Peyer's patch (tissue), 4 donors: ENCODE data around the gene AQP7. TPM values are rescaled to one million over a fixed set of nuclear protein-coding genes. Genes with fewer than 3 reads are reported as not detected.

ENCODE experiments used
- DNase-seq, 3 donors: peaks; one replicate each; pipeline ENCODE4 v3.0.0-alpha.2; 2017 to 2019
- H3K27ac ChIP-seq, 4 donors: fragments of 200-600 bp; sonication (generic); one replicate each; pipeline ENCODE4 v1.5.1; 2016 to 2019
- H3K27me3 ChIP-seq, 2 donors: fragments of 200-600 bp; sonication (generic); one replicate each; pipeline ENCODE4 v1.5.1; 2019
- H3K36me3 ChIP-seq, 3 donors: fragments of 200-600 bp; sonication (generic); one replicate each; pipeline ENCODE4 v1.5.1; 2016 to 2019
- H3K4me1 ChIP-seq, 4 donors: fragments of 200-600 bp; sonication (generic); one replicate each; pipeline ENCODE4 v1.5.1; 2016 to 2019
- H3K4me3 ChIP-seq, 4 donors: fragments of 200-600 bp; sonication (generic); 1 replicate in 3 of 4; 2 replicates in 1 of 4; pipeline ENCODE4 v1.5.1; 2016 to 2019; ENCODE audit warnings: mild to moderate bottlenecking in 1 of 4
- H3K9me3 ChIP-seq, 4 donors: fragments of 200-600 bp; sonication (generic); one replicate each; pipeline ENCODE4 v1.5.1; 2016 to 2019; ENCODE audit warnings: mild to moderate bottlenecking in 1 of 4
- CTCF ChIP-seq, 6 experiments: fragments of 450-650 bp in 4 of 6; fragments of 200-600 bp in 2 of 6; sonication (generic) in 1 of 6; IDR thresholded peaks; one replicate each; pipeline ENCODE4 v1.5.1; 2017 to 2019; ENCODE audit warnings: antibody characterized with exemption in 6 of 6, mild to moderate bottlenecking in 3 of 6, moderate library complexity in 1 of 6
- POLR2A ChIP-seq, 2 donors: fragments of 450-650 bp; IDR thresholded peaks; one replicate each; pipeline ENCODE4 v1.5.1; 2017; ENCODE audit warnings: antibody characterized with exemption in 2 of 2, mild to moderate bottlenecking in 2 of 2, moderate library complexity in 2 of 2
- total RNA-seq, 4 donors: library from RNA; depleted of rRNA; stranded (reverse); fragments of >200 nt; gene quantifications; one replicate each; pipeline ENCODE4 v1.1.0, GENCODE V29; 2016

The AQP7 gene
- total RNA-seq, 4 donors from 2014 or later: 5.0 to 119 (median 79.2) TPM

- Histone ChIP-seq H3K36me3 (no peaks in the 10 kb centered on the region), H3K9me3 (no peaks in the 10 kb centered on the region), H3K4me3 (no peak overlapping the region), H3K4me1 (peaks cover 0 to 29% (median 7%) of the 10 kb centered on the region in 4 donors), H3K27me3 (no peaks in the 10 kb centered on the region), H3K27ac (no peak overlapping the region)
- DNase-seq: no peak
- TF ChIP-seq POLR2A (IDR thresholded peaks at IDR 0.05) (no peak), CTCF (IDR thresholded peaks at IDR 0.05) (no peak)
Observed at GRCh38 chr9:33419708-33420303, 17.4 kb upstream of the AQP7 start.

- no peaks in the 10 kb centered on the region for H3K27me3 ChIP-seq
- peaks cover 0 to 36% (median 7%) of the 10 kb centered on the region in 4 donors for H3K4me1 ChIP-seq
- no peaks in the 10 kb centered on the region for H3K36me3 ChIP-seq
- H3K27ac ChIP-seq: peak overlapping the region in 2 of 4 donors; percentile 8 to 65
- TF ChIP-seq CTCF (IDR thresholded peaks at IDR 0.05): no peak
- DNase-seq: peak in 2 of 3 donors; percentile 56 to 73
- H3K4me3 ChIP-seq: no peak overlapping the region
- no peaks in the 10 kb centered on the region for H3K9me3 ChIP-seq
Observed at GRCh38 chr9:33418090-33418489, 15.7 kb upstream of the AQP7 start.

- Histone ChIP-seq H3K27ac (peak overlapping the region in 2 of 4 donors; percentile 8 to 81), H3K9me3 (no peaks in the 10 kb centered on the region), H3K4me3 (no peak overlapping the region), H3K36me3 (no peaks in the 10 kb centered on the region), H3K27me3 (no peaks in the 10 kb centered on the region), H3K4me1 (peaks cover 0 to 36% (median 7%) of the 10 kb centered on the region in 4 donors)
- TF ChIP-seq POLR2A (IDR thresholded peaks at IDR 0.05) (no peak), CTCF (IDR thresholded peaks at IDR 0.05) (no peak)
- DNase-seq: no peak
Observed at GRCh38 chr9:33416996-33417395, 14.6 kb upstream of the AQP7 start.

GRCh38 chr9:33415501-33416038 is 13.2 kb upstream of the AQP7 start:
- H3K36me3 ChIP-seq: no peaks in the 10 kb centered on the region
- no peaks in the 10 kb centered on the region for H3K9me3 ChIP-seq
- H3K27ac ChIP-seq: peak overlapping the region in 3 of 4 donors; percentile 43 to 81 (median 54)
- TF ChIP-seq CTCF (IDR thresholded peaks at IDR 0.05): peak; percentile 21 to 86 (median 74)
- TF ChIP-seq POLR2A (IDR thresholded peaks at IDR 0.05): peak in 1 of 2 donors; percentile 24
- no peak overlapping the region for H3K4me3 ChIP-seq
- peaks cover 0 to 36% (median 7%) of the 10 kb centered on the region in 4 donors for H3K4me1 ChIP-seq
- H3K27me3 ChIP-seq: no peaks in the 10 kb centered on the region
- DNase-seq: peak; percentile 80 to 94 (median 92)

GRCh38 chr9:33414889-33415500 is 12.6 kb upstream of the AQP7 start:
- Histone ChIP-seq H3K4me3 (no peak overlapping the region), H3K4me1 (peaks cover 0 to 36% (median 7%) of the 10 kb centered on the region in 4 donors), H3K27ac (peak overlapping the region in 2 of 4 donors; percentile 43 to 81), H3K9me3 (no peaks in the 10 kb centered on the region), H3K27me3 (no peaks in the 10 kb centered on the region), H3K36me3 (no peaks in the 10 kb centered on the region)
- DNase-seq: no peak
- TF ChIP-seq CTCF (IDR thresholded peaks at IDR 0.05) (no peak), POLR2A (IDR thresholded peaks at IDR 0.05) (no peak)
